HL-60 (cell line): ENCODE results near the gene NUP205.

Source experiments
- DNase-seq, 2 experiments: peaks; one replicate each; pipeline ENCODE4 v3.0.0-alpha.2; 2010 to 2020; ENCODE audit warnings: low read depth in 1 of 2, low spot score in 1 of 2
- H3K27ac ChIP-seq: fragments of 250-450 bp; sonication (Bioruptor Pico); replicated peaks from 2 replicates; pipeline ENCODE4 v1.5.1; 2020; ENCODE audit warnings: mild to moderate bottlenecking, moderate library complexity
- H3K27me3 ChIP-seq: fragments of 250-450 bp; sonication (Bioruptor Pico); 2 replicates; pipeline ENCODE4 v1.5.1; 2021; ENCODE audit warnings: mild to moderate bottlenecking, moderate library complexity; ENCODE audit not compliant: insufficient read depth, poor library complexity, severe bottlenecking
- H3K4me3 ChIP-seq: replicated peaks from 2 replicates; pipeline ENCODE4 v1.5.1; 2011; ENCODE audit warnings: mild to moderate bottlenecking, control low read depth, low read length; ENCODE audit not compliant: insufficient read depth
- CTCF ChIP-seq: IDR thresholded peaks from one replicate; pipeline ENCODE4 v1.5.1; 2011; ENCODE audit warnings: low read length, control low read depth, inconsistent platforms; ENCODE audit not compliant: insufficient read depth
- GABPA ChIP-seq: IDR thresholded peaks from 2 replicates; pipeline ENCODE4 v1.6.1; 2012; ENCODE audit warnings: low read depth
- POLR2AphosphoS5 ChIP-seq: IDR thresholded peaks from 2 replicates; pipeline ENCODE4 v1.6.1; 2012; ENCODE audit warnings: low read depth
- REST ChIP-seq: IDR thresholded peaks from 2 replicates; pipeline ENCODE4 v1.6.1; 2012; ENCODE audit warnings: low read depth; ENCODE audit not compliant: insufficient replicate concordance
- SPI1 ChIP-seq: IDR thresholded peaks from 2 replicates; pipeline ENCODE4 v1.6.1; 2012; ENCODE audit warnings: low read depth, mild to moderate bottlenecking, borderline replicate concordance

Gene NUP205

GRCh38 chr7:135519871-135520270, 37.8 kb upstream of the NUP205 start:
- DNase-seq, result no peak
- H3K27ac ChIP-seq, result no peak overlapping the region
- no peaks in the 10 kb centered on the region for H3K27me3 ChIP-seq
- no peak overlapping the region for H3K4me3 ChIP-seq
- no peak for TF ChIP-seq GABPA
- TF ChIP-seq CTCF, result no peak
- TF ChIP-seq REST, result no peak
- no peak for TF ChIP-seq POLR2AphosphoS5
- TF ChIP-seq SPI1, result no peak

GRCh38 chr7:135522509-135522908, 35.2 kb upstream of the NUP205 start:
- no peak for TF ChIP-seq POLR2AphosphoS5
- TF ChIP-seq SPI1, result peak; percentile 64; the same call in 1 of the 2 replicates
- Histone ChIP-seq H3K4me3 (no peak overlapping the region), H3K27ac (no peak overlapping the region), H3K27me3 (no peaks in the 10 kb centered on the region)
- DNase-seq, result peak in 1 of 2 experiments; percentile 53

GRCh38 chr7:135523146-135523545, 34.6 kb upstream of the NUP205 start:
- Histone ChIP-seq H3K27ac (no peak overlapping the region), H3K27me3 (no peaks in the 10 kb centered on the region), H3K4me3 (no peak overlapping the region)
- no peak for DNase-seq
- no peak for TF ChIP-seq CTCF
- no peak for TF ChIP-seq REST
- TF ChIP-seq SPI1, result no peak
- no peak for TF ChIP-seq GABPA
- TF ChIP-seq POLR2AphosphoS5, result no peak

- no peaks in the 10 kb centered on the region for H3K27me3 ChIP-seq
- no peak for DNase-seq
- TF ChIP-seq CTCF (no peak), SPI1 (no peak), POLR2AphosphoS5 (no peak), GABPA (no peak), REST (no peak)
- no peak overlapping the region for H3K27ac ChIP-seq
- H3K4me3 ChIP-seq, result no peak overlapping the region
Measured at GRCh38 chr7:135525426-135525825, 32.3 kb upstream of the NUP205 start.
